ENCODE results near the gene ZBTB5. TPM values are rescaled to one million over a fixed set of nuclear protein-coding genes. Genes with fewer than 3 reads are reported as not detected.

The ZBTB5 gene
- total RNA-seq, 2 donors from 2014 or later, result 13.9 to 16.5 TPM

- Mint-ChIP-seq H3K27ac (no peak overlapping the region), H3K36me3 (ENCODE audit: low read depth) (no peaks in the 10 kb centered on the region), H3K4me3 (no peak overlapping the region), H3K4me1 (no peaks in the 10 kb centered on the region), H3K27me3 (peaks cover 7% of the 10 kb centered on the region)
- H3K9me3 ChIP-seq (ENCODE audit: control insufficient read depth, low read length, poor library complexity, severe bottlenecking), result no peaks in the 10 kb centered on the region
- DNase-seq, result no peak
- no peak for ATAC-seq
Measured at GRCh38 chr9:37395663-37396062, 69.6 kb downstream of the ZBTB5 start.

GRCh38 chr9:37395229-37395628 is 70.0 kb downstream of the ZBTB5 start:
- no peak overlapping the region for H3K4me3 Mint-ChIP-seq
- no peak overlapping the region for H3K27ac Mint-ChIP-seq
- no peaks in the 10 kb centered on the region for H3K36me3 Mint-ChIP-seq (ENCODE audit: low read depth)
- ATAC-seq, result no peak
- H3K4me1 Mint-ChIP-seq, result no peaks in the 10 kb centered on the region
- H3K27me3 Mint-ChIP-seq, result peaks cover 7% of the 10 kb centered on the region
- DNase-seq, result no peak
- no peaks in the 10 kb centered on the region for H3K9me3 ChIP-seq (ENCODE audit: control insufficient read depth, low read length, poor library complexity, severe bottlenecking)

GRCh38 chr9:37392272-37392671 is 73.0 kb downstream of the ZBTB5 start:
- Mint-ChIP-seq H3K4me3 (no peak overlapping the region), H3K4me1 (no peaks in the 10 kb centered on the region), H3K36me3 (ENCODE audit: low read depth) (no peaks in the 10 kb centered on the region), H3K27me3 (peaks cover 7% of the 10 kb centered on the region), H3K27ac (no peak overlapping the region)
- ATAC-seq, result no peak
- no peaks in the 10 kb centered on the region for H3K9me3 ChIP-seq (ENCODE audit: control insufficient read depth, low read length, poor library complexity, severe bottlenecking)
- no peak for DNase-seq

GRCh38 chr9:37390759-37391158 is 74.5 kb downstream of the ZBTB5 start:
- no peak overlapping the region for H3K4me3 Mint-ChIP-seq
- H3K4me1 Mint-ChIP-seq, result peaks cover under 1% of the 10 kb centered on the region
- H3K27me3 Mint-ChIP-seq, result peaks cover 7% of the 10 kb centered on the region
- peak overlapping the region; percentile 29 for H3K27ac Mint-ChIP-seq
- no peaks in the 10 kb centered on the region for H3K36me3 Mint-ChIP-seq (ENCODE audit: low read depth)
- no peak for DNase-seq
- ATAC-seq, result peak; percentile 47
- H3K9me3 ChIP-seq (ENCODE audit: control insufficient read depth, low read length, poor library complexity, severe bottlenecking), result no peaks in the 10 kb centered on the region

Other genes with a start within 250 kb of the ZBTB5 start
- gene GRHPR, start 42.8 kb downstream of the ZBTB5 start, total RNA-seq, result 10 to 100 TPM; 28.9 to 29.5 TPM
- 10 to 100 TPM; 28.6 to 38.3 TPM for gene POLR1E, start 20.5 kb upstream of the ZBTB5 start, total RNA-seq
- 1 to 10 TPM; 2.6 to 6.6 TPM for gene FBXO10, start 110.9 kb upstream of the ZBTB5 start, total RNA-seq
- gene TOMM5, start 127.1 kb upstream of the ZBTB5 start, total RNA-seq, result 10 to 100 TPM; 34.3 to 39.6 TPM
- not detected for gene FRMPD1, start 185.5 kb upstream of the ZBTB5 start, total RNA-seq